ENCODE results near the gene CISD1. TPM values are rescaled to one million over a fixed set of nuclear protein-coding genes. Genes with fewer than 3 reads are reported as not detected.

Gene CISD1
- total RNA-seq, 4 donors from 2014 or later, result 19.0 to 93.5 (median 50.6) TPM

DNA sequence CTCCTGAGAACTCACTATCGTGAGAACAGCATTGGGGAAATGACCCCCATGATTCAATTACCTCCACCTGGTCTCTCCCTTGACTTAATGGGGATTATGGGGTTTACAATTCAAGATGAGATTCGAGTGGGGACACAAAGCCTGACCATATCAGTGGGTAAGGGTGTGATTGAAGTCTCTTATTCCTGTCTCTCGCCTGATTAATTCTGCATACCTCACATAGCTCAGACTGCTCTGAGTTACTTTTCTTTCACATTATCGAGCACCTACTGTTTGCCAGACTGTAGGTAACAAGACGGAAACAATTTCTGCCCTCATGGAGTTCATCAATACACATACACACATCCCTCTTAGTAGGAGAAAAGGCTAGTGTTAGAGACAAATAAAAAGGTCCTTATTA is 25.0 kb downstream of the CISD1 start:
- Histone ChIP-seq H3K4me1 (no peaks in the 10 kb centered on the region), H3K4me3 (no peak overlapping the region), H3K9me3 (no peaks in the 10 kb centered on the region), H3K27me3 (no peaks in the 10 kb centered on the region), H3K27ac (no peak overlapping the region), H3K36me3 (no peaks in the 10 kb centered on the region)
- DNase-seq, result no peak
- no peak for TF ChIP-seq POLR2A (IDR thresholded peaks at IDR 0.05)
- TF ChIP-seq, protein P1, sequence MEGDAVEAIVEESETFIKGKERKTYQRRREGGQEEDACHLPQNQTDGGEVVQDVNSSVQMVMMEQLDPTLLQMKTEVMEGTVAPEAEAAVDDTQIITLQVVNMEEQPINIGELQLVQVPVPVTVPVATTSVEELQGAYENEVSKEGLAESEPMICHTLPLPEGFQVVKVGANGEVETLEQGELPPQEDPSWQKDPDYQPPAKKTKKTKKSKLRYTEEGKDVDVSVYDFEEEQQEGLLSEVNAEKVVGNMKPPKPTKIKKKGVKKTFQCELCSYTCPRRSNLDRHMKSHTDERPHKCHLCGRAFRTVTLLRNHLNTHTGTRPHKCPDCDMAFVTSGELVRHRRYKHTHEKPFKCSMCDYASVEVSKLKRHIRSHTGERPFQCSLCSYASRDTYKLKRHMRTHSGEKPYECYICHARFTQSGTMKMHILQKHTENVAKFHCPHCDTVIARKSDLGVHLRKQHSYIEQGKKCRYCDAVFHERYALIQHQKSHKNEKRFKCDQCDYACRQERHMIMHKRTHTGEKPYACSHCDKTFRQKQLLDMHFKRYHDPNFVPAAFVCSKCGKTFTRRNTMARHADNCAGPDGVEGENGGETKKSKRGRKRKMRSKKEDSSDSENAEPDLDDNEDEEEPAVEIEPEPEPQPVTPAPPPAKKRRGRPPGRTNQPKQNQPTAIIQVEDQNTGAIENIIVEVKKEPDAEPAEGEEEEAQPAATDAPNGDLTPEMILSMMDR (IDR thresholded peaks at IDR 0.05), result no peak

DNA sequence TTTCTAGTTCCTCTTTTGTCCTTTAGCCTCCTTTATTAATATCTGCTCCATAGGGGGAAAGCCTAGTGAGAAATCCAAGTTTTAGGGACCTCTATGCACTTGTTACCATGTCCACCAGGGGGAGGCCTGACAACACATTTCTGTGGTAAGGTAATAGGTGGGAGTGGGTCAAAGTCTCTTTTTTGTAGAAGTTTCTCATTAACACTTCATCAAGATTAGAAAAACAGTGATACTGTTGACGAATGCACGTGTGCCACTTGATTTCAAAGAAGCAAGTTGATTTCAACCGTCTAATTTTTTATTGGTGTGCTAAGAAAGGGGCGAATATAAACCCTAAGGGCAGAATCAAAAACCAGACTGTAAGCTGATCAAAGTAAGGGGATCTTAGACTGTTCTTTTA is 30.6 kb downstream of the CISD1 start:
- TF ChIP-seq, protein P1 (IDR thresholded peaks at IDR 0.05), result peak; percentile 47 to 85 (median 83)
- TF ChIP-seq POLR2A (IDR thresholded peaks at IDR 0.05), result no peak
- no peak overlapping the region for H3K4me3 ChIP-seq
- no peaks in the 10 kb centered on the region for H3K4me1 ChIP-seq
- peak; percentile 37 to 81 (median 54) for DNase-seq
- H3K9me3 ChIP-seq, result no peaks in the 10 kb centered on the region
- H3K27ac ChIP-seq, result no peak overlapping the region
- no peaks in the 10 kb centered on the region for H3K27me3 ChIP-seq
- H3K36me3 ChIP-seq, result no peaks in the 10 kb centered on the region

DNA sequence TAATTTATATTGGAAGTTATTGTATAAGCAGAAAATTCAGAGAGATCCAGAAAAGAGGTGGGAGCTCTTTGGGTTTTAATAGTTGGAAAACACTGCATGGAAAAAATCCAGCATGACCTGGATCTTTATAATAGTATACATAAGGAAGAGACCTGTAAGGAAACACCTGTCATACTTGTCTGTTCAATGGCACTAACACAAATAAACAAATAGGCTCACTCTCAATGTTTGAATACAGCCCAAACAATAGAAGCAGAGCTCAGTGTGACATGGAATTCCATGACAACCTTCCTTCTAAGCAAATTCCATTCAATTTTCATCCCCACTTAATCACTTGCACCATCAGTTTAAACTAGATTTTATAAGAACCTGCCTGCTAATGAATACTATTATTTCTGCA is 31.7 kb downstream of the CISD1 start:
- H3K27me3 ChIP-seq, result no peaks in the 10 kb centered on the region
- no peaks in the 10 kb centered on the region for H3K4me1 ChIP-seq
- H3K4me3 ChIP-seq, result no peak overlapping the region
- no peaks in the 10 kb centered on the region for H3K36me3 ChIP-seq
- H3K9me3 ChIP-seq, result no peaks in the 10 kb centered on the region
- H3K27ac ChIP-seq, result no peak overlapping the region
- TF ChIP-seq, protein P1 (IDR thresholded peaks at IDR 0.05), result no peak
- TF ChIP-seq POLR2A (IDR thresholded peaks at IDR 0.05), result no peak
- DNase-seq, result no peak

DNA sequence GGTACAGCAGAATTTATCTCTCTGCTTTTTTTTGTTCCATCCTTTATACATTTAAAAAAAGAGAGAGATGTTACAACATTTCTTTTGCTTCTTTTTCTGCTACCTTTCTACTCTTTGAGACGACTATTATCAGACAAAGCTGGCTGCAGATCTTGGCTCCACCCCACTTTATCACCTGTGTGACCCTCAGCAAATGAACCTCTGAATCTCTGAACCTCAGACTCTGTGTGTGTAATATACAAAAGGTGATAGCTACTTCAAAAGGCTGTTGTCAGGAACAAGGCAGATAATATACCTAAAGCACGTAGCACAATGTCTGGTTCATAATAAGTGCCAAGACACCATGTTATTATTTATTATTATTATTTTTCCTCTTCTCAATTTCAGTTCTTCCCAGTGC is 33.3 kb downstream of the CISD1 start:
- Histone ChIP-seq H3K27me3 (no peaks in the 10 kb centered on the region), H3K9me3 (no peaks in the 10 kb centered on the region), H3K4me3 (no peak overlapping the region), H3K36me3 (no peaks in the 10 kb centered on the region), H3K4me1 (no peaks in the 10 kb centered on the region), H3K27ac (no peak overlapping the region)
- TF ChIP-seq POLR2A (IDR thresholded peaks at IDR 0.05), result no peak
- TF ChIP-seq, protein P1 (IDR thresholded peaks at IDR 0.05), result no peak
- DNase-seq, result peak in 1 of 3 donors; percentile 29

DNA sequence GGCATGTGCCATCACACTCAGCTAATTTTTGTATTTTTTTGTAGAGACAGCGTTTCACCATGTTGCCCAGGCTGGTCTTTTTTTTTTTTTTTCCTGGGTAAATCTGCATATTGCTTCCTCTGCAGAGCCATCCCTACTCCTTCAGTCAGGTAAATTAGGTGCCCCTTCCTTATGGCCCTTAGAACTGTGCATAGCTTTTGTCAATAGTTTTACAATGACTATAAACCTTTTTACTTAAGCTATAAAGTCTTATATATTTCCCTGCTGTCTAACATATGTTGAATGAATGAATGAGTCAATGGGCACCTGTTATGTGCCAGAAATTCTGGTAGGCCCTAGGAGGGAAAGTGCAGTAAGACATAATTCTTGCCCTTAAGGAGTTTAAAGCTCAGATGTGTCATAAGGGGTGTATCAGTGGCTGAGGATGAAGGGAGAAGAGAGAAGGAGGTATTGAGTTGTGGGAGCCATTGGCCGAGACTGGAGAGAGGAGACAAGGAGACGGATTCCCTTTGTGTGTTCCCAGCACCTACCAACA is 35.2 kb downstream of the CISD1 start:
- no peak overlapping the region for H3K4me3 ChIP-seq
- H3K27ac ChIP-seq, result no peak overlapping the region
- no peaks in the 10 kb centered on the region for H3K27me3 ChIP-seq
- H3K4me1 ChIP-seq, result no peaks in the 10 kb centered on the region
- TF ChIP-seq POLR2A (IDR thresholded peaks at IDR 0.05), result no peak
- TF ChIP-seq, protein P1 (IDR thresholded peaks at IDR 0.05), result no peak
- DNase-seq, result no peak
- H3K9me3 ChIP-seq, result no peaks in the 10 kb centered on the region
- no peaks in the 10 kb centered on the region for H3K36me3 ChIP-seq

DNA sequence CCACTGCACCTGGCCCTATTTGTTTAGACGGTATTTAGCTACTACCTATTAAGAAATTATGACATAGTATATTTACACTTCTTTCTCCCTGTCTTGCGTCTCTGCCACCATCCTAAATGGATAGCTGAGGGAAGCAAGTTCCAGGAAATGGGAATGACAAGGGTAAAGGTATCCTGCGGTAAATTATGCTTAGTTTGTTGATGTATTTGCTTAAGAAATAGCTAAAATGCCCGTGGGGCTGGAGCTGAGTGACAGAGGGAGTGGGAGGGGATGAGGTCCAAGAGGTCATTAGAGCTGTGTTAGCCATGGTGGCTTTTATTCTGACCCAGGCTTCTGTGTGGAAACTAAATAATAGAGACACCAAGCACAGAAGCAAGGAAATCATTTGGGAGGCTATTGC is 36.9 kb downstream of the CISD1 start:
- no peak for DNase-seq
- Histone ChIP-seq H3K36me3 (no peaks in the 10 kb centered on the region), H3K27me3 (no peaks in the 10 kb centered on the region), H3K4me1 (no peaks in the 10 kb centered on the region), H3K9me3 (no peaks in the 10 kb centered on the region), H3K27ac (no peak overlapping the region), H3K4me3 (no peak overlapping the region)
- no peak for TF ChIP-seq POLR2A (IDR thresholded peaks at IDR 0.05)
- TF ChIP-seq, protein P1 (IDR thresholded peaks at IDR 0.05), result no peak

All from Peyer's patch (tissue), 4 donors.